Progenitor cell of endocrine pancreas (in vitro differentiated cells): ENCODE measurements around the gene RAD51B. TPM values are rescaled to one million over a fixed set of nuclear protein-coding genes. Genes with fewer than 3 reads are reported as not detected.

ENCODE experiments used
- DNase-seq: peaks from one replicate; pipeline ENCODE4 v3.0.0; 2021; ENCODE audit warnings: low spot score; ENCODE audit not compliant: unreplicated experiment
- H3K27ac Mint-ChIP-seq: 2 replicates; pipeline ENCODE4 v1.8.0; 2021; ENCODE audit warnings: mild to moderate bottlenecking, moderate library complexity, mixed read lengths
- H3K27me3 Mint-ChIP-seq: 2 replicates; pipeline ENCODE4 v1.8.0; 2021; ENCODE audit warnings: mixed read lengths
- H3K36me3 Mint-ChIP-seq: 2 replicates; pipeline ENCODE4 v1.8.0; 2022; ENCODE audit warnings: mixed read lengths; ENCODE audit not compliant: insufficient read depth
- H3K4me1 Mint-ChIP-seq: 2 replicates; pipeline ENCODE4 v1.8.0; 2021; ENCODE audit warnings: low read depth, mixed read lengths
- H3K4me3 Mint-ChIP-seq: 2 replicates; pipeline ENCODE4 v1.8.0; 2021; ENCODE audit warnings: low read depth, mild to moderate bottlenecking, moderate library complexity, mixed read lengths
- H3K9me3 Mint-ChIP-seq: 2 replicates; pipeline ENCODE4 v1.8.0; 2021; ENCODE audit warnings: low read depth, mixed read lengths
- total RNA-seq: library from RNA; stranded (reverse); gene quantifications from 2 replicates; pipeline ENCODE4 v1.2.1, GENCODE V29; 2021
- TF ChIP-seq, protein P1 (sequence below): fragments of 200-600 bp; sonication (generic); IDR thresholded peaks from one replicate; pipeline ENCODE4 v1.5.0; 2021; ENCODE audit warnings: antibody characterized with exemption, mild to moderate bottlenecking; ENCODE audit not compliant: unreplicated experiment

The RAD51B gene
- total RNA-seq, 1 donor from 2014 or later, result 24.7 TPM

GRCh38 chr14:68139431-68140075 is 320.0 kb downstream of the RAD51B start:
- H3K27me3 Mint-ChIP-seq, result no peaks in the 10 kb centered on the region
- peaks cover 55% of the 10 kb centered on the region for H3K4me1 Mint-ChIP-seq
- no peaks in the 10 kb centered on the region for H3K36me3 Mint-ChIP-seq
- H3K9me3 Mint-ChIP-seq, result peaks cover 3% of the 10 kb centered on the region
- no peak overlapping the region for H3K4me3 Mint-ChIP-seq
- H3K27ac Mint-ChIP-seq, result peak overlapping the region; percentile 73
- DNase-seq, result no peak
- TF ChIP-seq, protein P1, sequence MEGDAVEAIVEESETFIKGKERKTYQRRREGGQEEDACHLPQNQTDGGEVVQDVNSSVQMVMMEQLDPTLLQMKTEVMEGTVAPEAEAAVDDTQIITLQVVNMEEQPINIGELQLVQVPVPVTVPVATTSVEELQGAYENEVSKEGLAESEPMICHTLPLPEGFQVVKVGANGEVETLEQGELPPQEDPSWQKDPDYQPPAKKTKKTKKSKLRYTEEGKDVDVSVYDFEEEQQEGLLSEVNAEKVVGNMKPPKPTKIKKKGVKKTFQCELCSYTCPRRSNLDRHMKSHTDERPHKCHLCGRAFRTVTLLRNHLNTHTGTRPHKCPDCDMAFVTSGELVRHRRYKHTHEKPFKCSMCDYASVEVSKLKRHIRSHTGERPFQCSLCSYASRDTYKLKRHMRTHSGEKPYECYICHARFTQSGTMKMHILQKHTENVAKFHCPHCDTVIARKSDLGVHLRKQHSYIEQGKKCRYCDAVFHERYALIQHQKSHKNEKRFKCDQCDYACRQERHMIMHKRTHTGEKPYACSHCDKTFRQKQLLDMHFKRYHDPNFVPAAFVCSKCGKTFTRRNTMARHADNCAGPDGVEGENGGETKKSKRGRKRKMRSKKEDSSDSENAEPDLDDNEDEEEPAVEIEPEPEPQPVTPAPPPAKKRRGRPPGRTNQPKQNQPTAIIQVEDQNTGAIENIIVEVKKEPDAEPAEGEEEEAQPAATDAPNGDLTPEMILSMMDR, result no peak

GRCh38 chr14:68140076-68140741 is 320.6 kb downstream of the RAD51B start:
- no peak overlapping the region for H3K4me3 Mint-ChIP-seq
- DNase-seq, result no peak
- TF ChIP-seq, protein P1, result no peak
- H3K4me1 Mint-ChIP-seq, result peaks cover 55% of the 10 kb centered on the region
- H3K36me3 Mint-ChIP-seq, result no peaks in the 10 kb centered on the region
- no peaks in the 10 kb centered on the region for H3K27me3 Mint-ChIP-seq
- peaks cover 3% of the 10 kb centered on the region for H3K9me3 Mint-ChIP-seq
- H3K27ac Mint-ChIP-seq, result peak overlapping the region; percentile 73

DNA sequence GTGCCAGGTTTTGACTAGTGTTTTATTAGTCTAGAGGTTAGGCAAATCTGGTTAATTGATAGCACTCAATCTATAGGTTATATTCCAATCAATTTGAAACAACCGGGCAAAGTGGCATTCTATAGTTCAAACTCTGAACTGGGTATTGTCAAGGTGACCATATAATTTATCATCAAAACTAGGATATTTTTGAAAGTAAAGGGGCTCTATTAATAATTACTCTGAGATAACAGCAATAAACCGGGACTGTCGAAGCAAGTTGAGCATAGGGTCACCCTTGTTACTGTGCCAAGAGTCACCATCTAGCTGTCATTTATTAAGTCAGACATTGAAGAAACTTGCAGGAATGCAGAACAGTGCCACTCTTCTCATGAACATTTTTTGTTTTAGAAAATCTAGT is 321.2 kb downstream of the RAD51B start:
- peak overlapping the region; percentile 73 for H3K27ac Mint-ChIP-seq
- H3K9me3 Mint-ChIP-seq, result no peaks in the 10 kb centered on the region
- TF ChIP-seq, protein P1, result no peak
- H3K36me3 Mint-ChIP-seq, result peaks cover under 1% of the 10 kb centered on the region
- no peaks in the 10 kb centered on the region for H3K27me3 Mint-ChIP-seq
- H3K4me3 Mint-ChIP-seq, result no peak overlapping the region
- peaks cover 55% of the 10 kb centered on the region for H3K4me1 Mint-ChIP-seq
- no peak for DNase-seq

DNA sequence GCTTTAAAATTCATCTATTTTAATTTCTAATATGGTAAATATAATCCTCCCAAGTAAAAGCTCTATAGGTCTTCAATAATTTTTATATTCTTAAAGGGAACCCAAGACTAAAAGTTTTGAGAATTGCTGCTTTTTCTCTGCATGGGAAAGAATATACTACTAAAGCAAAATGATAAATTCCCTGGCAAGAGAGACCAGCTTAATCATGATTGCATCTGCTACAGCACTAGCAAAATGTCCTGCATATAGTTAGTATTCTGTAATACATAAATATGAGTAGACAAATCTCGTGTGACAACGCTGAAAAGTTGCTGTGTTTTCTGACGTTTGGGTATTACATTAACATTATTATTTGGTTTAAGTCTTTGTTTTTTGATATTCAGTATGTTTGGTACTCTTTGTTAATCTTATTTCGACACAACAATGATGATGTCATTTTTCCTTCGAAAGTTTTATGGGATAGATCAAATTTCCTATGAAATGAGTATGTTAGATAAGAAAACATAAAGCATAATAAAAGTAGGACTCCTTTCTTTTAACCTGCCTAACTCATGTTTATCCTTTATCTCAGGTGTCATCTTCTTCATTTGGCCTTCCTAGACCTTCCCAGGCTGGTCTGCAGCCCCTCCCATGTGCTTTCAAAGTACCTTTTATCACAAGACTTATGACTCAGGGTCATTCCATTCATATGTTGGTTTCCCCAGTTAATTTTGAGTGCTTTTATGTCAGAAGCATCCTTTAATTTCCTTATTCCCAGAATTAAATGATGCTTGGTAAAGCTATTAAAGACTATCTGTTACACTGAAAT is 321.9 kb downstream of the RAD51B start:
- no peak overlapping the region for H3K27ac Mint-ChIP-seq
- peaks cover 56% of the 10 kb centered on the region for H3K4me1 Mint-ChIP-seq
- H3K27me3 Mint-ChIP-seq, result no peaks in the 10 kb centered on the region
- TF ChIP-seq, protein P1, result no peak
- no peak for DNase-seq
- no peak overlapping the region for H3K4me3 Mint-ChIP-seq
- H3K9me3 Mint-ChIP-seq, result no peaks in the 10 kb centered on the region
- peaks cover 2% of the 10 kb centered on the region for H3K36me3 Mint-ChIP-seq

- peaks cover 6% of the 10 kb centered on the region for H3K36me3 Mint-ChIP-seq
- H3K4me3 Mint-ChIP-seq, result no peak overlapping the region
- H3K9me3 Mint-ChIP-seq, result peaks cover 7% of the 10 kb centered on the region
- no peak for DNase-seq
- H3K4me1 Mint-ChIP-seq, result peaks cover 50% of the 10 kb centered on the region
- H3K27me3 Mint-ChIP-seq, result no peaks in the 10 kb centered on the region
- H3K27ac Mint-ChIP-seq, result no peak overlapping the region
- TF ChIP-seq, protein P1, result no peak
Observed at GRCh38 chr14:68143341-68143841, 323.8 kb downstream of the RAD51B start.
